Activated CD4-positive, alpha-beta T cell treated with anti-CD3 and anti-CD28 coated beads, Interleukin-2, amount 50 U/mL, for 1 hour (primary cell): ENCODE data around the gene ANKRD10.

ENCODE experiments used
- DNase-seq: peaks from one replicate; pipeline ENCODE4 v3.0.0-alpha.2; 2020

The ANKRD10 gene

GRCh38 chr13:110944968-110945927 lies 30.4 kb upstream of the ANKRD10 start:
- no peak for DNase-seq

GRCh38 chr13:110944121-110944967 lies 29.5 kb upstream of the ANKRD10 start:
- DNase-seq, result peak; percentile 6

- no peak for DNase-seq
These were observed 27.5 kb upstream of the ANKRD10 start for GRCh38 chr13:110942248-110942981.

- no peak for DNase-seq
These were observed 24.0 kb upstream of the ANKRD10 start for GRCh38 chr13:110938662-110939421.

- DNase-seq, result no peak
These were observed 22.8 kb upstream of the ANKRD10 start for GRCh38 chr13:110937511-110938285.

- DNase-seq, result no peak
These were observed 21.6 kb upstream of the ANKRD10 start for GRCh38 chr13:110936519-110936918.

- DNase-seq, result no peak
These were observed 17.7 kb upstream of the ANKRD10 start for GRCh38 chr13:110932588-110932987.

GRCh38 chr13:110929104-110929777 lies 14.4 kb upstream of the ANKRD10 start:
- DNase-seq, result no peak

GRCh38 chr13:110925023-110925612 lies 10.2 kb upstream of the ANKRD10 start:
- no peak for DNase-seq

GRCh38 chr13:110924639-110924934 lies 9.7 kb upstream of the ANKRD10 start:
- no peak for DNase-seq

- DNase-seq, result no peak
These were observed 9.1 kb upstream of the ANKRD10 start for GRCh38 chr13:110923777-110924638.

GRCh38 chr13:110923086-110923485 lies 8.2 kb upstream of the ANKRD10 start:
- no peak for DNase-seq

- no peak for DNase-seq
These were observed 7.6 kb upstream of the ANKRD10 start for GRCh38 chr13:110922506-110922905.

- no peak for DNase-seq
These were observed 6.8 kb upstream of the ANKRD10 start for GRCh38 chr13:110921695-110922094.

GRCh38 chr13:110921209-110921608 lies 6.3 kb upstream of the ANKRD10 start:
- DNase-seq, result no peak

- DNase-seq, result no peak
These were observed 5.2 kb upstream of the ANKRD10 start for GRCh38 chr13:110920038-110920437.

GRCh38 chr13:110916301-110917142 lies 1.7 kb upstream of the ANKRD10 start:
- no peak for DNase-seq

- no peak for DNase-seq
These were observed 971 bp upstream of the ANKRD10 start for GRCh38 chr13:110915874-110916206.
